ENCODE data around the gene SETBP1.
"Not testable (repeated sequence)": the region's sequence is repeated elsewhere in the genome, so short reads cannot be mapped to it uniquely, and the experiment has no call there.

SETBP1 gene

GRCh38 chr18:44798433-44799048, 117.9 kb downstream of the SETBP1 start:
- peaks cover 43% of the 10 kb centered on the region for H3K36me3 Mint-ChIP-seq (ENCODE audit: low read depth)
- no peak overlapping the region for H3K4me3 Mint-ChIP-seq
- TF ChIP-seq, protein P1, sequence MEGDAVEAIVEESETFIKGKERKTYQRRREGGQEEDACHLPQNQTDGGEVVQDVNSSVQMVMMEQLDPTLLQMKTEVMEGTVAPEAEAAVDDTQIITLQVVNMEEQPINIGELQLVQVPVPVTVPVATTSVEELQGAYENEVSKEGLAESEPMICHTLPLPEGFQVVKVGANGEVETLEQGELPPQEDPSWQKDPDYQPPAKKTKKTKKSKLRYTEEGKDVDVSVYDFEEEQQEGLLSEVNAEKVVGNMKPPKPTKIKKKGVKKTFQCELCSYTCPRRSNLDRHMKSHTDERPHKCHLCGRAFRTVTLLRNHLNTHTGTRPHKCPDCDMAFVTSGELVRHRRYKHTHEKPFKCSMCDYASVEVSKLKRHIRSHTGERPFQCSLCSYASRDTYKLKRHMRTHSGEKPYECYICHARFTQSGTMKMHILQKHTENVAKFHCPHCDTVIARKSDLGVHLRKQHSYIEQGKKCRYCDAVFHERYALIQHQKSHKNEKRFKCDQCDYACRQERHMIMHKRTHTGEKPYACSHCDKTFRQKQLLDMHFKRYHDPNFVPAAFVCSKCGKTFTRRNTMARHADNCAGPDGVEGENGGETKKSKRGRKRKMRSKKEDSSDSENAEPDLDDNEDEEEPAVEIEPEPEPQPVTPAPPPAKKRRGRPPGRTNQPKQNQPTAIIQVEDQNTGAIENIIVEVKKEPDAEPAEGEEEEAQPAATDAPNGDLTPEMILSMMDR (IDR thresholded peaks at IDR 0.05): no peak
- H3K27ac Mint-ChIP-seq: no peak overlapping the region
- H3K9me3 Mint-ChIP-seq: peaks cover 10% of the 10 kb centered on the region
- H3K4me1 Mint-ChIP-seq: peaks cover 22% of the 10 kb centered on the region
- no peak for DNase-seq
- H3K27me3 Mint-ChIP-seq (ENCODE audit: low read depth, poor library complexity): peaks cover 3% of the 10 kb centered on the region

GRCh38 chr18:44799382-44799906, 118.8 kb downstream of the SETBP1 start:
- no peak for DNase-seq
- H3K4me3 Mint-ChIP-seq: no peak overlapping the region
- TF ChIP-seq, protein P1 (IDR thresholded peaks at IDR 0.05): no peak
- peaks cover 10% of the 10 kb centered on the region for H3K9me3 Mint-ChIP-seq
- peaks cover 21% of the 10 kb centered on the region for H3K4me1 Mint-ChIP-seq
- no peak overlapping the region for H3K27ac Mint-ChIP-seq
- peaks cover 43% of the 10 kb centered on the region for H3K36me3 Mint-ChIP-seq (ENCODE audit: low read depth)
- H3K27me3 Mint-ChIP-seq (ENCODE audit: low read depth, poor library complexity): peaks cover 3% of the 10 kb centered on the region

- peaks cover 10% of the 10 kb centered on the region for H3K9me3 Mint-ChIP-seq
- TF ChIP-seq, protein P1 (IDR thresholded peaks at IDR 0.05): no peak
- peaks cover 43% of the 10 kb centered on the region for H3K36me3 Mint-ChIP-seq (ENCODE audit: low read depth)
- no peak overlapping the region for H3K4me3 Mint-ChIP-seq
- DNase-seq: no peak
- no peak overlapping the region for H3K27ac Mint-ChIP-seq
- peaks cover 3% of the 10 kb centered on the region for H3K27me3 Mint-ChIP-seq (ENCODE audit: low read depth, poor library complexity)
- H3K4me1 Mint-ChIP-seq: peaks cover 25% of the 10 kb centered on the region
Observed at GRCh38 chr18:44799907-44800421, 119.3 kb downstream of the SETBP1 start.

DNA sequence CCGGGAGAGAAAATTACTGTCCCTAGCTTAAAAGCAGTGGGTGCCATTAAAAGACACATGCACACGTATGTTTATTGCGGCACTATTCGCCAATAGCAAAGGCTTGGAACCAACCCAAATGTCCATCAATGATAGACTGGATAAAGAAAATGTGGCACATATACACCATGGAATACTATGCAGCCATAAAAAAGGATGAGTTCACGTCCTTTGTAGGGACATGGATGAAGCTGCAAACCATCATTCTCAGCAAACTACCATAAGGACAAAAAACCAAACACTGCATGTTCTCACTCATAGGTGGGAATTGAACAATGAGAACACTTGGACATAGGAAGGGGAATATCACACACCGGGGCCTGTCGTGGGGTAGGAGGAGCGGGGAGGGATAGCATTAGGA, 120.1 kb downstream of the SETBP1 start:
- peaks cover 25% of the 10 kb centered on the region for H3K4me1 Mint-ChIP-seq
- H3K36me3 Mint-ChIP-seq (ENCODE audit: low read depth): peaks cover 43% of the 10 kb centered on the region
- not testable (repeated sequence) for H3K4me3 Mint-ChIP-seq; H3K27me3 Mint-ChIP-seq (ENCODE audit: low read depth, poor library complexity); H3K27ac Mint-ChIP-seq; DNase-seq; H3K9me3 Mint-ChIP-seq

DNA sequence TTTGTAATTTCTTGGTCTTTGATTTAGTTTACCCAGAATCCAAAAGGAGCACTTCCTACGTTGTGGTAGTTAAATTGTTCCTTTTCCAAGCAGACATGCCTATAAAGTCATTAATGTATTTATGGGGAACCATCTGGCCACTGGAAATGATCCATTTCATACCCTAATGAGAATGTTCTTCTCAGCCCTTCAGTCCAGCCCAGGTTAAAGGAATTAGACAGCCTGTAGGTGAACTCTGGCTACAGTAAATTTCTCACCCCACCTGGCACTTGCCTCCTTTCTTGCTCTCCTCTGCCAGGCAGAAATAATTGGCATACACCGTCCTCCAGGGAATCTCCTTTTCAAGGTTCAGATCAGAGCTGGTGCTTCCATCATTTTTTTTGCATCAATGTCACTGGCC, 121.1 kb downstream of the SETBP1 start:
- peaks cover 43% of the 10 kb centered on the region for H3K36me3 Mint-ChIP-seq (ENCODE audit: low read depth)
- peaks cover 25% of the 10 kb centered on the region for H3K4me1 Mint-ChIP-seq
- H3K4me3 Mint-ChIP-seq: no peak overlapping the region
- H3K9me3 Mint-ChIP-seq: peaks cover 10% of the 10 kb centered on the region
- TF ChIP-seq, protein P1 (IDR thresholded peaks at IDR 0.05): no peak
- peaks cover 3% of the 10 kb centered on the region for H3K27me3 Mint-ChIP-seq (ENCODE audit: low read depth, poor library complexity)
- no peak overlapping the region for H3K27ac Mint-ChIP-seq
- no peak for DNase-seq

GRCh38 chr18:44802508-44802907, 121.8 kb downstream of the SETBP1 start:
- TF ChIP-seq, protein P1 (IDR thresholded peaks at IDR 0.05): no peak
- peaks cover 10% of the 10 kb centered on the region for H3K9me3 Mint-ChIP-seq
- peaks cover 27% of the 10 kb centered on the region for H3K4me1 Mint-ChIP-seq
- H3K36me3 Mint-ChIP-seq (ENCODE audit: low read depth): peaks cover 45% of the 10 kb centered on the region
- DNase-seq: no peak
- H3K27me3 Mint-ChIP-seq (ENCODE audit: low read depth, poor library complexity): peaks cover 3% of the 10 kb centered on the region
- H3K27ac Mint-ChIP-seq: peak overlapping the region; percentile 46
- no peak overlapping the region for H3K4me3 Mint-ChIP-seq

Data from nephron progenitor cell (in vitro differentiated cells).